Neuronal stem cell (in vitro differentiated cells): Measurements from ENCODE around the gene SPAG6.

Source experiments
- DNase-seq: peaks from one replicate; pipeline ENCODE4 v3.0.0-alpha.2; 2013; ENCODE audit warnings: low spot score
- H2AFZ ChIP-seq: one replicate; pipeline ENCODE4 v1.6.1; 2013; ENCODE audit warnings: mild to moderate bottlenecking, low read length, inconsistent platforms
- H2AK5ac ChIP-seq: 2 replicates; pipeline ENCODE4 v1.6.1; 2013; ENCODE audit warnings: low read depth, mild to moderate bottlenecking, inconsistent platforms, low read length, moderate library complexity, mixed read lengths
- H2BK120ac ChIP-seq: 2 replicates; pipeline ENCODE4 v1.6.1; 2013; ENCODE audit warnings: low read depth, mild to moderate bottlenecking, inconsistent platforms, low read length, moderate library complexity, mixed read lengths
- H2BK12ac ChIP-seq: one replicate; pipeline ENCODE4 v1.6.1; 2013; ENCODE audit warnings: low read length, inconsistent platforms
- H2BK15ac ChIP-seq: 2 replicates; pipeline ENCODE4 v1.6.1; 2013; ENCODE audit warnings: mild to moderate bottlenecking, low read length, inconsistent platforms, mixed read lengths
- H2BK5ac ChIP-seq: one replicate; pipeline ENCODE4 v1.6.1; 2013; ENCODE audit warnings: inconsistent platforms, mild to moderate bottlenecking, low read length, moderate library complexity
- H3K14ac ChIP-seq: one replicate; pipeline ENCODE4 v1.6.1; 2013; ENCODE audit warnings: low read length, inconsistent platforms
- H3K18ac ChIP-seq: 2 replicates; pipeline ENCODE4 v1.6.1; 2013; ENCODE audit warnings: low read length, inconsistent platforms
- H3K23ac ChIP-seq: 2 replicates; pipeline ENCODE4 v1.6.1; 2013; ENCODE audit warnings: low read depth, mild to moderate bottlenecking, mixed read lengths, low read length, inconsistent platforms; ENCODE audit not compliant: poor library complexity
- H3K27ac ChIP-seq: replicated peaks from 3 replicates; pipeline ENCODE4 v1.5.1; 2013; ENCODE audit warnings: low read length, inconsistent platforms
- H3K27me3 ChIP-seq, 3 experiments: 2 replicates each; pipeline ENCODE4 v1.6.1; 2013; ENCODE audit warnings: low read length in 3 of 3, mild to moderate bottlenecking in 2 of 3, inconsistent platforms in 1 of 3, low read depth in 1 of 3, mixed read lengths in 1 of 3, moderate library complexity in 1 of 3; ENCODE audit not compliant: control insufficient read depth in 3 of 3, insufficient read depth in 3 of 3
- H3K36me3 ChIP-seq, 2 donors: replicated peaks in 1 of 2; 2 replicates each; pipeline ENCODE4 v1.6.1; 2013; ENCODE audit warnings: low read length in 2 of 2; ENCODE audit not compliant: control insufficient read depth in 2 of 2, insufficient read depth in 2 of 2
- H3K4ac ChIP-seq: 2 replicates; pipeline ENCODE4 v1.6.1; 2013; ENCODE audit warnings: inconsistent platforms, mild to moderate bottlenecking, low read length, moderate library complexity
- H3K4me1 ChIP-seq, 2 donors: 1 replicate in 1 of 2; 2 replicates in 1 of 2; pipeline ENCODE4 v1.6.1; 2013; ENCODE audit warnings: low read length in 2 of 2, low read depth in 1 of 2; ENCODE audit not compliant: control insufficient read depth in 2 of 2, insufficient read depth in 1 of 2
- H3K4me2 ChIP-seq: one replicate; pipeline ENCODE4 v1.6.1; 2013; ENCODE audit warnings: mild to moderate bottlenecking, low read length, inconsistent platforms; ENCODE audit not compliant: insufficient read depth, poor library complexity, severe bottlenecking
- H3K4me3 ChIP-seq, 2 donors: 2 replicates each; pipeline ENCODE4 v1.5.1; 2013; ENCODE audit warnings: low read length in 2 of 2, mild to moderate bottlenecking in 2 of 2, inconsistent platforms in 1 of 2, moderate library complexity in 1 of 2
- H3K79me1 ChIP-seq: one replicate; pipeline ENCODE4 v1.6.1; 2013; ENCODE audit warnings: low read depth, mild to moderate bottlenecking, inconsistent platforms, low read length, moderate library complexity
- H3K9ac ChIP-seq: one replicate; pipeline ENCODE4 v1.6.1; 2013; ENCODE audit warnings: mild to moderate bottlenecking, low read depth, low read length, inconsistent platforms; ENCODE audit not compliant: poor library complexity
- H3K9me3 ChIP-seq, 2 donors: replicated peaks in 1 of 2; 2 replicates each; pipeline versions ENCODE3 to v1.6.1; 2013; ENCODE audit warnings: low read length in 2 of 2, mild to moderate bottlenecking in 2 of 2, inconsistent platforms in 1 of 2, low read depth in 1 of 2, mixed read lengths in 1 of 2, moderate library complexity in 1 of 2; ENCODE audit not compliant: control insufficient read depth in 2 of 2, insufficient read depth in 1 of 2
- H4K8ac ChIP-seq: one replicate; pipeline ENCODE4 v1.6.1; 2013; ENCODE audit warnings: low read depth, mild to moderate bottlenecking, inconsistent platforms, low read length, moderate library complexity
- H4K91ac ChIP-seq: one replicate; pipeline ENCODE4 v1.6.1; 2013; ENCODE audit warnings: low read length, low read depth, mild to moderate bottlenecking, inconsistent platforms; ENCODE audit not compliant: poor library complexity
- WGBS, 2 donors: extraction: QIAGEN DNeasy Blood & Tissue Kit; methylation state at CpG; one replicate each; pipeline ENCODE4 v1.1.7; 2013; ENCODE audit warnings: missing lambda C conversion rate in 2 of 2, mixed read lengths in 1 of 2; ENCODE audit not compliant: insufficient read length in 2 of 2, insufficient replicate concordance in 1 of 2; ENCODE audit errors: extremely low coverage in 2 of 2; 5-methylcytosine and 5-hydroxymethylcytosine counted together

SPAG6 gene

GRCh38 chr10:22442468-22442867, 97.2 kb downstream of the SPAG6 start:
- H3K23ac ChIP-seq: no peak overlapping the region
- H2BK12ac ChIP-seq: no peak overlapping the region
- peaks cover 0 to 8% (median 0%) of the 10 kb centered on the region in 3 experiments for H3K27me3 ChIP-seq
- no peak overlapping the region for H3K27ac ChIP-seq
- H3K9ac ChIP-seq: no peak overlapping the region
- no peak overlapping the region for H3K14ac ChIP-seq
- no peak overlapping the region for H4K91ac ChIP-seq
- H3K18ac ChIP-seq: no peak overlapping the region
- no peak overlapping the region for H3K4me2 ChIP-seq
- no peak overlapping the region for H2AFZ ChIP-seq
- H2AK5ac ChIP-seq: no peak overlapping the region
- H4K8ac ChIP-seq: no peak overlapping the region
- no peak overlapping the region for H3K4me3 ChIP-seq
- no peaks in the 10 kb centered on the region for H3K36me3 ChIP-seq
- H2BK5ac ChIP-seq: no peak overlapping the region
- H3K9me3 ChIP-seq: no peaks in the 10 kb centered on the region
- H3K4ac ChIP-seq: no peak overlapping the region
- no peak overlapping the region for H2BK120ac ChIP-seq
- H3K4me1 ChIP-seq: peaks cover 5 to 6% of the 10 kb centered on the region in 2 donors
- DNase-seq: no peak
- no peaks in the 10 kb centered on the region for H3K79me1 ChIP-seq
- no peak overlapping the region for H2BK15ac ChIP-seq
- no CpG with 5 or more reads among the region's 1 CpG for WGBS, 2 donors

- WGBS, 2 donors: no CpG with 5 or more reads among the region's 6 CpGs
- Histone ChIP-seq H3K14ac (no peak overlapping the region), H3K18ac (no peak overlapping the region), H3K27me3 (peaks cover 0 to 8% (median 0%) of the 10 kb centered on the region in 3 experiments), H3K9ac (no peak overlapping the region), H4K91ac (no peak overlapping the region), H3K79me1 (no peaks in the 10 kb centered on the region), H2BK12ac (no peak overlapping the region), H3K4me3 (no peak overlapping the region), H3K9me3 (no peaks in the 10 kb centered on the region), H2AK5ac (no peak overlapping the region), H3K4me2 (no peak overlapping the region), H2BK15ac (no peak overlapping the region), H4K8ac (no peak overlapping the region), H3K36me3 (no peaks in the 10 kb centered on the region), H3K23ac (no peak overlapping the region), H3K27ac (no peak overlapping the region), H3K4ac (no peak overlapping the region), H2AFZ (no peak overlapping the region), H2BK120ac (no peak overlapping the region), H2BK5ac (no peak overlapping the region), H3K4me1 (peaks cover 3 to 6% of the 10 kb centered on the region in 2 donors)
- no peak for DNase-seq
Observed at GRCh38 chr10:22443175-22443901, 98.0 kb downstream of the SPAG6 start.

DNA sequence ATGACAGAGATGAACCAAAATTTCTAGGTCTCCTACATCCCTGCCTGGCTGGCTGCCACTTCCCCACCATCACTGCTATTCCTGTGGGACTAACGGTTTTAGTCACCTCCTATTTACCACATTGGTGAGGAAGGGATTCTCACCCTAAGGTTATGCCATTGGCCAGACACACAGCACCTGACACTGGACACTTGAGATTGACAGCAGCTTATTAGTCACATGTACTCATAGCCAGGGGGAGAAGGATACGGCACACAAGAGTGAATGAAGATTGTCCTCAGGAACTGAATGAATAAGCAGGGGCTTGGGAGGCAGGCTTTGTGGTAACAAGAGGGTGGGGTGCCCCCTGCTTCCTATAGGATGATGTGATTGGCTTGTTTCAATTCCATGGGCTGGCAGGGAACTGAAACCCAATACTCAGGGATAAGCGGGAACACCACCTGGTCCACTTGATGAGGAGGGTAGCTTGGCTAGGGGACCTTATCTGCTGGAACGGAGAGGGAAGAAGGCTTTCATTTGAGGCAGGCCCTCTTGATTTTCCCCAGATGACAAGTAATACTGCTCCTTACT, 99.0 kb downstream of the SPAG6 start:
- DNase-seq: no peak
- Histone ChIP-seq H2BK5ac (no peak overlapping the region), H2BK12ac (no peak overlapping the region), H2BK15ac (no peak overlapping the region), H3K14ac (no peak overlapping the region), H2AFZ (no peak overlapping the region), H3K9ac (no peak overlapping the region), H4K8ac (no peak overlapping the region), H3K27me3 (peaks cover 0 to 8% (median 0%) of the 10 kb centered on the region in 3 experiments), H3K18ac (no peak overlapping the region), H3K27ac (no peak overlapping the region), H2AK5ac (no peak overlapping the region), H3K4me3 (no peak overlapping the region), H3K23ac (no peak overlapping the region), H3K36me3 (no peaks in the 10 kb centered on the region), H2BK120ac (no peak overlapping the region), H3K4ac (no peak overlapping the region), H4K91ac (no peak overlapping the region), H3K4me2 (no peak overlapping the region), H3K9me3 (no peaks in the 10 kb centered on the region), H3K4me1 (peaks cover 0 to 3% of the 10 kb centered on the region in 2 donors), H3K79me1 (no peaks in the 10 kb centered on the region)
- WGBS, 2 donors: no CpG with 5 or more reads among the region's 4 CpGs

GRCh38 chr10:22445495-22445894, 100.2 kb downstream of the SPAG6 start:
- Histone ChIP-seq H3K9ac (no peak overlapping the region), H2BK5ac (no peak overlapping the region), H3K23ac (no peak overlapping the region), H2BK12ac (no peak overlapping the region), H3K4me2 (no peak overlapping the region), H2BK120ac (no peak overlapping the region), H2AK5ac (no peak overlapping the region), H2AFZ (no peak overlapping the region), H4K91ac (no peak overlapping the region), H3K9me3 (no peaks in the 10 kb centered on the region), H3K4me1 (peaks cover 0 to 3% of the 10 kb centered on the region in 2 donors), H3K27ac (no peak overlapping the region), H3K27me3 (peaks cover 0 to 8% (median 0%) of the 10 kb centered on the region in 3 experiments), H3K4ac (no peak overlapping the region), H4K8ac (no peak overlapping the region), H3K36me3 (no peaks in the 10 kb centered on the region), H3K18ac (no peak overlapping the region), H2BK15ac (no peak overlapping the region), H3K79me1 (no peaks in the 10 kb centered on the region), H3K4me3 (no peak overlapping the region), H3K14ac (no peak overlapping the region)
- WGBS, 2 donors: no CpG with 5 or more reads among the region's 3 CpGs
- no peak for DNase-seq
